Measurements from ENCODE around the gene FGF21.

- TF ChIP-seq CTCF (IDR thresholded peaks at IDR 0.05; ENCODE audit: insufficient read depth, low read length, poor library complexity, severe bottlenecking) (no peak), EZH2phosphoT487 (conservative IDR thresholded peaks at IDR 0.05; ENCODE audit: low read length) (no peak)
Measured at GRCh38 chr19:48737360-48737998, 17.8 kb upstream of the FGF21 start.
